NCI-H526 (cell line): ENCODE results near the gene GABBR2.
"Not testable (repeated sequence)": the region's sequence is repeated elsewhere in the genome, so short reads cannot be mapped to it uniquely, and the experiment has no call there.

Experiments
- DNase-seq, 2 experiments: peaks; one replicate each; lab custom pipeline; 2025; lab: John Stamatoyannopoulos, UW

GABBR2 gene

DNA sequence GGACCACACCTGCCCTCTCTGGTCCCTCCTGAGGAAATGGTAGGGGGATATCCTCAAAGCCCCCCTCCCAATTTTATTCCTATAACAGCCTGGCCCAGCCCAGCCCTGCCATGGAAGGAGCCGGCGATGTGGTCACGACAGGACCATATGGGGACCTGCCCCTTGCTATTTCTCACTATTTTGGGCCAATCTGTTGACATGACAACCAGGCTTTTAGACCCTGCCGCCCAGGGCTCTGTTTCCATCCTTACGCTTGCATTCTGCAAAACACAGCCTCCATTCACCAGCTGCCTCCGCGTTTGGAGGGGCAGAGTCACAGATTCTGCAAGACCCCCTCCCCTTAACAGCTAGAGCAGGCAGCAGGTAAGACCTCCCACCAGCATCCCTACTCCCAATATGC, 112.2 kb downstream of the GABBR2 start:
- no peak for DNase-seq

DNA sequence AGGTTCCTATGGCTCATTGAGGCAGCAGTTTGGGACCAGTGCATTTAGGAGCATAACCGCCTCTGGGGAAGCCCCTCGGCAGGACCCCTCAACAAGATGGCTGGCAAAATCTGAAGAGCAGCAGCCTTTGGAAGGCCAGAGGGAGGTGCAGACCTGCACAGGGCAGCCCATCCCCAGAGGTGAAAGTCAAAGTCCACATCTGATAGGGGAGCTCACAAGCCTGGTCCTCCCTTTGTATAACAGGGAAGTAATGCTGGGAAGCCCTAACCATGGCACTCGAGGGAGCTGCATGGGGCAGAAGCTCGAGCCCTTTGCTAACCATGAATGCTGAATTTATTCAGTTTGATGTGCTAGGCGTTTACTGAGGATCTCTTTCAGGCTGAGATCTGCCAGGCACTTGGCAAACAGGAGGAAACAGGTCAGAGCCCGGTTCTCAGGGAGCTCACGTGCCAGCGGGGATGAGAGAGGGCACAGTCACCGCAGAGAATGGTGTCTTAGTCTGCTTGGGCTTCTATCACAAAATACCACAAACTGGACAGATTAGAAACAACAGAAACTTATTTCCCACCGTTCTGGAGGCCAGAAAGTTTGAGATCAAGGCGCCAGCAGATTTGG, 114.1 kb downstream of the GABBR2 start:
- DNase-seq = no peak

DNA sequence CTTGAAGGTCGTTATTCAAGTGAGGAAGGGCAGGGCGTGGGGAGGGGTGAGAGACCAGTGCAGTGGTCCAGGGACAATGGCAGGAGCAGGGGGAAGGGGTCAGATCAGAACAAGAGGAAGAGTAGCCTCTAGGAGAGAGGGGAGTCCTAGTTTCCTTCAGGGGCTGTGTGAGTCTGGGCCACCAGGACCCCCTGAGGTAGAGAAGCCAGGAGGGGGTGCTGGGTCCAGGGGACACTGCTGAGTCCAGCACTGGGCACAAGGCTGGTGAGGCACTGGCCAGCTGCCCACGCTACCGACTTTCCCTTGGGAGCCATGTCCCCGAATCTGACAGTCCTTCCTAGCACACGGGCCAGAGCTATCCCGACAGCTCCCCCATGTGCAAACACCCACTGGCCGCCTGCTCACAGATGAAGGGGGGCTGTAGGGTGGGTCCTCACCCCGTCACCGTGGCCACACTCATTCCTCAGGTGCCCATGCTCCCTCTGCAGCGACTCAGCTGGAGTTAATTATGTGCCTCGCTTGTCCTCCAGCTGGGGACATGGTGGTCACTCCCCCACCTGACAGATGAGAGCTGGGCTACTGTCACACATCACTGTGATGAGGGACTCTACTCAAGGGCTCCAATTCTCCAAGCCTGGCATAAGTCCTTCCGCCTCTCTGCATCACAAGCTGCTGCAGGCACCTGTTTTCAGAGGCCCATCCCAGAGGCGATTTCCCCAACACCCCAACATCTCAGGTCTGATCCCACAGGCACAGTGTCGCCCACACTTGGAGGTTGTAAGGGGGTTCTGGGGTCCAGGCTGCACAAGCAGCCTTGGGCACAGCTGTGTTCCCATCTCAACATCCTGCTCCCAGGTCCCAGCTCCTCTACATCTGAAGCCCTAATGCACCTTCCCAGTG, 115.1 kb downstream of the GABBR2 start:
- no peak for DNase-seq

DNA sequence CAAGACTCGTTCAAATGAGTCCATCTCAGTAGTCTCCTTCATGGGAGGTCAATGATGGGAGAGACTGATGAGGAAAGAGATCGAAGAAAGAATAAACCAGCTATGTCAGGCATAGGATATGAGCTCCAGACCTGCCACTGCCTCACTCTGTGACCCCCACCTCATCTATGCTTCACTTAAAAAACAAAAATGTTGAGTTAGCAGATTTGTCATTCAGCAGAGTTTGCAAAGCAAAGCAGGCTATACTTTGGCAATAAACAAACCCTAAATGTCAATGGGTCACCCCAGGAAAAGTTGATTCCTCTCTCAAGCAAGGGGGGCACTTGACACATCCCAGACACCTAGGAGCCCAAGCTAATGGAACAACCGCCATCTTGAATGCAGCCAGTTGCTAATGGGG, 117.0 kb downstream of the GABBR2 start:
- DNase-seq = no peak

DNA sequence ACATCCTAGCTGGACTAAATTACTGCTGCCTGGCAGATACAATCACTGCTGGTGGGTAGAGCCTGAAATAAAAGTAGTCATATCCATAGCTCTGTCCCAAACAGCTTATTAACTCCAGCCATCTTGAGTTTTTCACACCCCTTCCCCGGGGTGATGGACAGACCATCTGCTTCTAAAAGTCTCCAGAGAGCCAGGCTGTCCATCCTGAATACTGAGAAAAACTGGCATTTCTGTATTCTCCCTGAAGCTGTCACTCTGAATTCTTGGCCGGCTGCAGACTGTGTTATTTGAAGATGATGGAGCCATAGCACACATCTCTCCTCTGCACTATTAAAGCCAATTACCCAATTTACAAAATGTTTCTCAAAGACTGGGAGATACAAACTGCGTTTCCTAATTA, 118.6 kb downstream of the GABBR2 start:
- DNase-seq = no peak

DNA sequence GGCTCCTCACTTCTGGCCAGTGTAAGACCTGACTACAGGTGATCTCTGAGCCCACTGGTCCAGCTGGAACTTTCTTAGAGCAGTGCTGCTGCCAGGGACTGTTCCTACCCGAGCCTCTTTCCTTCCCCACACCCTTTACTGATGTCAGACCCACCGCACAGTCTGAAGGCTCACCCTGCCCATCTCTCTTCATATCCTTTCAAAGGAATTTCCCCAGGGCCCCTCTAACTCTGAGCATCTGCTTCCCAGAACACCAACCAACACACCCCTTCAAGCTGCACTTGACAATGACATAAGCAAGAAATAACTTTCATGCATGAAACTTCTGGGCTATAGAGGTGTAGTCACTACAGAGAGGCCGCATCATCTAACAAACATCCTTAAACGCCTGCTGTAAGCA, 119.6 kb downstream of the GABBR2 start:
- no peak for DNase-seq

DNA sequence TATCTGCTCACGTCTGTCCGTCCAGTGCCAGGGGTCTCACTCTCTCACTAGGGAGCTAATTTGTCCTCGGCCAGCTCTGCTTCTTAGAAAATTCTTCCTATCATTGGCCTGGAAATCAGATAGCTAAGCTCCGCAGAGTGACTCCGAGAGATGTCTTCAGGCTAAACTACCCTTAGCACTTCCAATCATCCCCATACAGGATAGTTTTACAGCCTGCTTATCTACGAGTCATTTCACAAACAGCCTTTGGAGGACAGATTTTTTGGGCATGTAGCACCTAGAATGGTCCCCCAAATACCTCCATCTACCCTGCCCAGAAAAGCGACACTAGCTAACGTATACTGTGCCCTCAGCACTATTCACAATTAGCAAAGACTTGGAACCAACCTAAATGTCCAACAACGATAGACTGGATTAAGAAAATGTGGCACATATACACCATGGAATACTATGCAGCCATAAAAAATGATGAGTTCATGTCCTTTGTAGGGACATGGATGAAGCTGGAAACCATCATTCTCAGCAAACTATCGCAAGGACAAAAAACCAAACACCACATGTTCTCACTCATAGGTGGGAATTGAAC, 123.8 kb downstream of the GABBR2 start:
- not testable (repeated sequence) for DNase-seq

DNA sequence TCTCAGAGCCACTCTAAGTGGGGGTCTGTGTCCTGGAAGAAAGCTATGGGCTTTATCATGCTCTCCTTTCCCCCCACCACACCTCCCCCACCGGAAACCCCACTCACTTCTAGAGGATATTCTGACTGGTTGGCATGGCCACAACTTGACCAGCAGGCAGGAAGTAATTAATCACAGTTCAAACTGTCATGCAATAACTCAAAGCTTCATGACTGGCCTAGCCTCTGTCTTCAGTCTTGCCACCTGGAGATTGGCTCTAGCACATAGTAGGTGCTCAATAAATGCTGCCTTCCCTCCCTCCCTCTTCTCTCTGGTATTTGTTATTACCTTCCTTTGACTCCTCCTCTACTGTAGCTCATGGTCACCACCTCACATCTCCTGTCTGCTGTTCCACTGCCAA, 124.7 kb downstream of the GABBR2 start:
- DNase-seq = no peak

DNA sequence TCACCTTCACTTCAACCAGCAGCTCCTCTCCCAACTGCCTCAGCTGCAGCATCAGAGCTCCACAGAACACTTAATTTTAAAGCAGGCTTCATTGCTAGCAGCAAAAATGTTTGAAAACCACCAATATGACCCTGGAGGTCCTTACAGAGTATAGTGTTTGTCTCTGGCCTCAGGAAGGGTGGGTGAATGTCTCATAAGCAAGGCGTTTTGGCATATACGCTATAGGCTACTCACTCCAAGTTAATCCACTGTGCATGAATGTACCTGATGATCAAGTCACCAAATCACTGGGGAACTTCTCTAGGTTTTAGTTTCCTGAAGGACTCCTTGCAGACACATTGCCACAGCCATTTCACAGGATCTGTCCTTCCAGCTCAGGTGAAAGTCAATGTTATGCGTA, 125.3 kb downstream of the GABBR2 start:
- DNase-seq = no peak

DNA sequence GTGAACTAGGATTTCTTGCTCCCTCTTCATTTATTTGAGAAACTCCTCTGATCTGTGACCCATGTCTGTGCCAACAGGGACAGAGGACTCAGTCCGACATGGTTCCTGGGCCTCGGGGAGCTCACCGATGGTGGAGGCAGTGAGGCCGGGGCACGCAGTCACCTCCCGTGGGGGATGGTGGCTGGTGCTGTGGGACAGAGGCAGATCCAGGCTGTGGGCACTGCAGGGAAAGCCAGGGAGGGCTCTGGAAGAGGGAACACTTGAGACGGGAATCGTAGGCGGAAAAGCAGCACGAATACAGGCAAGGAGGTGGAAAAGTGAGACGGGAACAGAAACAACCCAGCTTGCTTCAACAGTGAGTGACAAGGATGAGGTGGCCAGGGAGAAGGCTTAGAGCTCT, 127.8 kb downstream of the GABBR2 start:
- no peak for DNase-seq

DNA sequence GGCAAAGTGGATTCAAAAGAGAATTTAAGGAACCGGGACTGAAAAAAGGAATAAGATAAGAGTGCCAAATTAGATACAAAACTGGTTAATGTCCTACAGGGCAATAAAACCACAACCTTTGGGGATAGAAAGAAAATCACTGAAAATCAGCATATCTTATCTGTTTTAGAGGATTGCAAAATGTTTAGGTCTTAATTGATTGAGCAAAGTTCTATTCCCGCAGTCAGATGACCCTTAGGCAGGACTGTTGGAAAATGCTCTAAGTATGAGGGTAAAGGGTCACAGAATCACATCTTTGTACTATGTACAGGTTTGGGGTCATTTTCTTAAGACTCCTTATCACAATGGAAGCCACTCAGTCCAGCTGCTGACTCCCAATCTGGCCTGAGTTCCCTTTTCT, 129.0 kb downstream of the GABBR2 start:
- no peak for DNase-seq

DNA sequence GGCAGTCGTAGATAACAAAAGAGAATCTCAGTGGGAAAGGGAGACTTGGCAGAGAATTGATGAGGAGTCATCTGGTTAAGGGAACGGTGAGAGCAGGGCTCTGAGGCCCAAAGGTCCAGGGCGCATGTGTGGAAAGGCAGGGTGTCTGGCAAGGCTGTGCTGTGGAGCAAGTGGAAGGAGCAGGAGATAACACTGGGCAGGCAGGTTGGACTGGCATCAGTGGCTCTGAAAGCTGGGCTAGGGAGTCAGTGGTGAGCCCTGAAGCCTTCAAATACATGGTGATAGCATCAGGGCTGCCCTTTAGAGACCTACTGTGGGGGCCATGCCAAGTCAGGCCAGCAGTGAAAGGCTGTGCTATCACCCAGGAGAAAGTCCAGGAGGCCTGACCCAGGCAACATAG, 131.3 kb downstream of the GABBR2 start:
- DNase-seq = no peak

DNA sequence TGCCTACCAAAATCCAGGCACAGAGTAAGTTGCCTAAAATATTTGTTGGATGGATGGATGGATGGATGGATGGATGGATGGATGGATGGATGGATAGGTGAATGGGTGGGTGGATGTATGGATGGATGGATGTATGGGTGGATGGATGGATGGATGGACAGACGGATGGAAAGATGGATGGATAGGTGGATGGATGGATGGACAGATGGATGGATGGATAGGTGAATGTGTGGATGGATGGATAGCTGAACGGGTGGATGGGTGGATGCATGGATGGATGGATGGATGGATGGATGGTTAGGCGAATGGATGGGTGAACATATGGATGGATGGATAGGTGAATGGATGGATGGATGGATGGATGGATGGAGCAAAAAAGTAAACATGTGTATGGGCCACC, 131.9 kb downstream of the GABBR2 start:
- no peak for DNase-seq

DNA sequence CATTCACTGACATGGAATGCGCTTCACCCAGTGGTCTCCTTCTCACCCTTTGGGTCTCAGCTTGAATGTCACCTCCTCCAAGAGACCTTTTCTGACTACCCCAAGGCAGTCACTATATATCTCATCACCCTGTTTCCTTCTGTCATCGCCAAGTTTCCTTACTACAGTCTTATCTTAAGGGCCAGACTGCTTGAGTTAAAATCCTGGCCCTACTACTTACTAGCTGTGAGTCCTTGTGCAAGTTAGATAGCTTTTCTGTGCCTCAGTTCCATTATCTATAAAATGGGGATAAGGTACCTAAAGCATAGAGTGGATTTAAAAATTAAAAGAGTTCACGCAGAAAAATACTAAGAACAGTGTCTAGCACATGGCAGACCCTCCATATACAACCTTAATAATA, 132.4 kb downstream of the GABBR2 start:
- DNase-seq = no peak

DNA sequence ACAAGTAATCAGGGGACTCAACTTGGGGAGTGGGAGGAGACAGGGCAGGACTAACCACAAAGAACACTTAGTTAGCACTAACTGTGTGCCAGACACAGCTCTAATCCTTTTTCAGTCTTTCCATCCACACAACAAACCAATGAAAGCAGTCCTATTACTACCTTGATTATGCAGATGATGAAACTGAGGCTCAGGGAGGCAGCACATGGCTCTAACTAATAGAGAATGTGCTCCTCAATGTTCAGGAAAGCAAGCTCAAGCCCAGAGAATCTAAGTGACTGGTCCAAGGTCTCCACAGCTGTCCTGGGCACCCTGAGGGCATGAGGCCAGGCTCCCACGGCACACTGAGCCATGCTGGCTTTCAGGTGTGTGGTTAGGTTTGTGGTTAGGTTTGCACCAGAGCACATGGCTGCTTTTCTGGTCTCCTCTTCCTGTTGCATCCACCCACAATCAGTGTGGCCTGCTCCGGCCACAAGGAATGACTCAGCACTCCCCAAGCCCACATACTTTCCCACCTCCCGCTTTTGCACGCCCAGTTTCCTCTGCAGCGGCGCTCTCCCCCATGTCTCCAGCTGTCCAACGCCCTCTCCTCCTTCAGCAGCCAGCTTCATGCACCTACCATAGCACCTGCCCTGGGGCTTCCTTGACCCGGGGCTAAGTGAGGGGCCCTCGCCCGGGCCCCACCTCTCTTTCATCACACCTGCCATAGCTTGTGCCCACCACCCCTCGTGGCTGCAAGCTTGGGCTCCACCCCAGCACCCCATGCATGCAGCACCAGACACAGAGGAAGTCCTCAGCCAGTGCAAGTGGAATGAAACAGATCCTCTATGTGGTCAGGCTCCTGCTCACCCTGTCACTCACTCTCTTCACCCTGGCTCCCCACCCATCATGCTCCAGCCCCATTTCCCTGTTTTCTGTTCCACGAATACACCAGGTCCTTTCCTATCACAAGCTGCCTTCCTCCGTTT, 133.1 kb downstream of the GABBR2 start:
- DNase-seq = no peak

DNA sequence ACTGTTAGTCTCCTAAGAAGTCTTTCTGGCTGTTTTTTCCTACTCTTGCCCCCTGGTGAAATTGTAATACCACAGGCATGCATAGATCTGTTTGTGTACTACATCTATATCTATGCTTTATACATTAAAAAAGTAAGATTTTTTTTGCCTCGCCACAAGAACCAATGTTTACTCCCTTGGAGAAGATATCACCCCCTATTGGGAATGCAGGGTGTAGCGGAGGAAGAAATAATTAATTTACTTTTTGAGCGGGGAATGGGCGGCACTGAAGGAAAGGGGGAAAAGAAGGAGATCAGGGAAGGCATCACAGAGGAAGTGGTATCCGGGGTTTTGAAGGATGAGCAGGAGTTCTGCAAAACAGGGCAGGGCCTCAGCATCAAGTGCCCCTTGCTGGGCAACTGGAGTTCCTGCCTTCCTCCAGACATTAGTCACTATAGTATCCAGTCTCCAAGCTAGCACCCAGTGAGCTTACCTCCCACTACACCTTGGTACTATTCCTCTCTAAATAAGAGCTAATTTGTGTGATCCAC, 134.9 kb downstream of the GABBR2 start:
- no peak for DNase-seq

DNA sequence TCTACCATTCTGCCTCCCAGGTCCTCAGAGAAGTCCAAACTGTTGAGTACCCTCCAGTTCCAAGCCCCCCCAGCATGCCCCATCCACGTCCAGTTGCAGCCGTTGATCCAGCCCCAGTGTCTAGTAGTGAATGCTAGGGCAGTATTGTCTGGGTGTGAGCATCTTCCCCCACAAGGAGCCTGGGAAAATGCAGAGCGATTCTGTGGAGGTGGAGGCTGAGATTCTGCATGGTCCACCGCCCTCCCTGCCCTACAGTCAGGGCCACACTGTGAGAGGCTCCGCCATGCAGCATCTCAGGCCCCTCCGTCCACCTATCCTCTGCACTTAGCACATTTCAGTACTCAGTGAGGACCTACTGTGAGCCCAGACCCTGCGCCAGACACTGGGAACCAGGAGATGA, 135.9 kb downstream of the GABBR2 start:
- DNase-seq = no peak

DNA sequence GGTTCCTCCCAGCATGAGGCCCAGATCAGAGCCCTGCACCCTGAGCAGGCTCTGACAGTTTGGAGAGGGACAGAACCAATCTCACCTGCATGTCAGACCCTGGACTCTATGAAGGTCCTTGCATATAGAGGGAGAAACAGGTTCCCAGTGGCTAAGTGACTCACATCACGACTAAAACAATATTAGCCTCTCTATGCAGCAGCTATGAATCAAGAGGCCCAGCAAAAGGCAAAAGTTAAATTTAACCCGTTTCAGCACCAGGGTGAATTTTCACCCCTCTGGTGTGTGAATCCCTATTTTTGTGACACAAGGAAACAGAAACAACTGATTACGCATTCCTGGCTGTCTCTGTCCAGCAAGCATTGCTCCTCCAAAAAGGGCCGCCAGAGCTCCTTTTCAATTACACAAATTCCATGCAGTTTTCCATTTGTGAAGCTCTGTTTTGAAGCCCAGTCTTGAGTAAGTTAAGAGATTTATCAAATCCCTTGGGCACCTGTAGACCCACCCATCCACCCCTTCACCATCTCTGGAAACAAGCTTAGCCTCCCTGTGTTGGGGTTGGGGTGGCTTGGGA, 136.6 kb downstream of the GABBR2 start:
- no peak for DNase-seq

DNA sequence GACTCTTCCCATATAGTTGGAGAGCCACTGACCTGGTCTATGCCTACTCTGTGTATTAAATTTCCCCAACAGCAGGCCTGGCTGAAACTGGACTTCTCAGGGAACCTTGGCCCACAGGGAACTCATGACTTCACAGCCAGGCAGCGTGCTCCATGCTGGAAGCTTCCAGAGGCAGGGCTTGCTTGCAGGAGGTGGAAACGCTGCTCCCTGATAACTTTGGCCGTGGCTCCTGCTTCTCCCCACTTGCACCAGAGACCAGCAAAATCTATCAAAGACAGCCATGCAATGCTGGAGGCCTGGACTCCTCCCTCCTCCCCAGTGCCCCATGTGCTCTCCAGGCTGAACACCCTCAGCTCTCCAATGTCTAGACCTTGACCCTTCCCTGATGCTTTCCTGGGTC, 137.1 kb downstream of the GABBR2 start:
- no peak for DNase-seq

DNA sequence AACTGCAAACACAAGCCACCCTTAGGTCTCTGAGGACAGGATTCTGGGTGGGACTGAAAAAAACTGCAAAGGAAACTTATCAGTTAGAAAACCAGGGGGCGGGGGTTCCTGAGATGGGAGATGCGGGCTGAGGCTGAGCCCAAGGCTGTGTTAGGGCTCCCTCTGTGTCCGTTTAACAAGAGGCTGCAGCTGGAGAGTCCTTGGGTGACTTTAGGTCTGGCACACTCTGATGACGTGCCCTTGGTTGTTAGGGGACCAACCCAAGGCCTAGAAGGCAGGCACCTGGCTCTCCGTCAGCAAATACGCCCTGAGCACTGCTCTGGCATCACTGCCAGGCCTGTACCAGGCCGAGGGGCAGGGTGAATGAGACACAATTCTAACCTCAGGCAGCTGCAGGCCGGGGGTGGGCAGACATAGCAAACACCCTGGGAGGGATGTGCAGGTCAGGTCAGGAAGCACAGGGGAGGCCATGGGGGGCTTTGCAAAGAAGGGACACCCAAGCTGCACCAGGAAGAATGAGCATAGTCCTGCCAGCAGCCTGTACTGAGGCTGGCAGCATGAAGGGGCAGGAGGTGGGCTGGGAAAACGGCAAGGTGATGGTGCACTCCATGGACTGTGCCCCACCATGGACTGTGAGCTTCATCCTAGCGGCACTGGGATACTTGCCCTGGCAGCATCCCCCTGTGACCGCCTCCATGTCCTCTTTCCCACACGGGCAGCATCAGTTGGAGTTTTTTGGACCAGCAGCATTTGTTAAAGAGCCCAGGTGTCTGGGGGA, 137.9 kb downstream of the GABBR2 start:
- no peak for DNase-seq

DNA sequence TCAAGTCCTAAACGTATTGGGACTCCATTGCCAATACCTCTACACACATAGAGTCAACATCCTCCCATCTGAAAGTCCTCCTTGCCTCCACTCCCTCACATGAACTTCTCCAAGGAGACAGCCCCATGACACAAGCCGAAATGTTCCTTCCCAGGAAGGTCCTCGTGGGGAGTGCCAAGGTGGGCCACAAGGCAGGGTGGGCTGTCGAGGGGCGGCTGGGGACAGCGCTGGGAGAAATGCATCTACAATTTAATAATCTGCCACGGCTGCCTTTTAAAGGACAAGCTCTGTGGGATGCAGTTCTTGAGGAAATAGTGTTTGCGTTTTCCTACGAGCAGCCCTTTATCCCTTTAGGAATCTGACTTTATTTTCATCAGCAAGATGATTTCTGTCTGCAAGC, 138.7 kb downstream of the GABBR2 start:
- DNase-seq = no peak
